22Rv1 (cell line): ENCODE data around the gene LSM4.
"Not testable (repeated sequence)": the region's sequence is repeated elsewhere in the genome, so short reads cannot be mapped to it uniquely, and the experiment has no call there.

ENCODE experiments used
- CTCF ChIP-seq: fragments of 450-650 bp; IDR thresholded peaks from 2 replicates; pipeline ENCODE4 v1.5.1; 2017; ENCODE audit warnings: mild to moderate bottlenecking
- ZFX ChIP-seq: fragments of 450-650 bp; IDR thresholded peaks from 2 replicates; pipeline ENCODE4 v1.6.1; 2017; ENCODE audit warnings: antibody characterized with exemption, borderline replicate concordance

GRCh38 chr19:18364277-18364825 is 41.5 kb upstream of the LSM4 start:
- not testable (repeated sequence) for TF ChIP-seq CTCF, ZFX
